Measurements from ENCODE around the gene RAB33B.

Gene RAB33B

GRCh38 chr4:139511320-139511719 is 57.4 kb downstream of the RAB33B start:
- no peak for DNase-seq

GRCh38 chr4:139514382-139515059 is 60.6 kb downstream of the RAB33B start:
- DNase-seq: no peak

- DNase-seq: no peak
Measured at GRCh38 chr4:139515531-139515958, 61.6 kb downstream of the RAB33B start.

GRCh38 chr4:139521754-139522401 is 68.0 kb downstream of the RAB33B start:
- DNase-seq: no peak

- DNase-seq: no peak
Measured at GRCh38 chr4:139522457-139522856, 68.5 kb downstream of the RAB33B start.

GRCh38 chr4:139523076-139523475 is 69.2 kb downstream of the RAB33B start:
- DNase-seq: no peak

GRCh38 chr4:139524062-139524631 is 70.2 kb downstream of the RAB33B start:
- no peak for DNase-seq

- no peak for DNase-seq
Measured at GRCh38 chr4:139525414-139525813, 71.5 kb downstream of the RAB33B start.

Data from NCI-H2081 treated with DMSO at 0.1 percent for 48 hours (cell line).